ENCODE results near the gene FILIP1.

GRCh38 chr6:75430631-75431325, 62.8 kb downstream of the FILIP1 start:
- TF ChIP-seq CTCF (IDR thresholded peaks at IDR 0.05): no peak
- TF ChIP-seq EP300 (IDR thresholded peaks at IDR 0.05): no peak
